ENCODE measurements around the gene PTPRD. TPM values are rescaled to one million over a fixed set of nuclear protein-coding genes. Genes with fewer than 3 reads are reported as not detected.

PTPRD gene
- total and polyA plus RNA-seq, 2 donors (not counting 1 experiment from before 2014, with no cell fraction given), result 0.35 to 4.8 TPM

- no peak overlapping the region for H3K27ac ChIP-seq (ENCODE audit: insufficient read depth, low read length)
- no peaks in the 10 kb centered on the region for H3K27me3 ChIP-seq (ENCODE audit: control insufficient read depth, insufficient read depth, low read length)
- no peaks in the 10 kb centered on the region for H4K20me1 ChIP-seq (ENCODE audit: control insufficient read depth, extremely low read depth, insufficient read depth, low read length)
- H3K9ac ChIP-seq (ENCODE audit: insufficient read depth, low read length), result no peak overlapping the region
- H3K4me3 ChIP-seq (replicated peaks in 1 of 4; ENCODE audit: control extremely low read depth in 1 of 4, insufficient read depth in 1 of 4, low read depth in 3 of 4, low read length in 4 of 4), result no peak overlapping the region
- H3K4me1 ChIP-seq (ENCODE audit: control insufficient read depth, extremely low read depth, insufficient read depth, low read length), result no peaks in the 10 kb centered on the region
- no peaks in the 10 kb centered on the region for H3K36me3 ChIP-seq (ENCODE audit: control insufficient read depth, insufficient read depth, low read length)
- H3K4me2 ChIP-seq (ENCODE audit: extremely low read depth, insufficient read depth, low read length), result no peak overlapping the region
- TF ChIP-seq CTCF (conservative IDR thresholded peaks at IDR 0.05 in 1 of 2, IDR thresholded peaks at IDR 0.05 in 1 of 2; ENCODE audit: low read depth in 1 of 2, low read length in 2 of 2) (no peak), EZH2 (IDR thresholded peaks at IDR 0.05; ENCODE audit: low read length, missing control alignments) (no peak)
- H3K9me3 ChIP-seq (ENCODE audit: control insufficient read depth, insufficient read depth, low read depth, low read length), result no peaks in the 10 kb centered on the region
- no peak for DNase-seq (ENCODE audit: low read depth in 2 of 2)
- H2AFZ ChIP-seq (ENCODE audit: low read length), result no peak overlapping the region
- no peaks in the 10 kb centered on the region for H3K79me2 ChIP-seq (ENCODE audit: control insufficient read depth, insufficient read depth, low read length)
Observed at GRCh38 chr9:10228082-10228481, 384.7 kb downstream of the PTPRD start.

- no peaks in the 10 kb centered on the region for H3K79me2 ChIP-seq (ENCODE audit: control insufficient read depth, insufficient read depth, low read length)
- H2AFZ ChIP-seq (ENCODE audit: low read length), result no peak overlapping the region
- H3K4me3 ChIP-seq (replicated peaks in 1 of 4; ENCODE audit: control extremely low read depth in 1 of 4, insufficient read depth in 1 of 4, low read depth in 3 of 4, low read length in 4 of 4), result no peak overlapping the region
- H4K20me1 ChIP-seq (ENCODE audit: control insufficient read depth, extremely low read depth, insufficient read depth, low read length), result no peaks in the 10 kb centered on the region
- no peak for TF ChIP-seq EZH2 (IDR thresholded peaks at IDR 0.05; ENCODE audit: low read length, missing control alignments)
- TF ChIP-seq CTCF (conservative IDR thresholded peaks at IDR 0.05 in 1 of 2, IDR thresholded peaks at IDR 0.05 in 1 of 2; ENCODE audit: low read depth in 1 of 2, low read length in 2 of 2), result no peak
- no peak overlapping the region for H3K27ac ChIP-seq (ENCODE audit: insufficient read depth, low read length)
- no peak for DNase-seq (ENCODE audit: low read depth in 2 of 2)
- no peak overlapping the region for H3K9ac ChIP-seq (ENCODE audit: insufficient read depth, low read length)
- no peaks in the 10 kb centered on the region for H3K9me3 ChIP-seq (ENCODE audit: control insufficient read depth, insufficient read depth, low read depth, low read length)
- no peaks in the 10 kb centered on the region for H3K27me3 ChIP-seq (ENCODE audit: control insufficient read depth, insufficient read depth, low read length)
- H3K36me3 ChIP-seq (ENCODE audit: control insufficient read depth, insufficient read depth, low read length), result no peaks in the 10 kb centered on the region
- no peaks in the 10 kb centered on the region for H3K4me1 ChIP-seq (ENCODE audit: control insufficient read depth, extremely low read depth, insufficient read depth, low read length)
- H3K4me2 ChIP-seq (ENCODE audit: extremely low read depth, insufficient read depth, low read length), result no peak overlapping the region
Observed at GRCh38 chr9:10226996-10227395, 385.8 kb downstream of the PTPRD start.

- H3K27me3 ChIP-seq (ENCODE audit: control insufficient read depth, insufficient read depth, low read length), result no peaks in the 10 kb centered on the region
- TF ChIP-seq CTCF (conservative IDR thresholded peaks at IDR 0.05 in 1 of 2, IDR thresholded peaks at IDR 0.05 in 1 of 2; ENCODE audit: low read depth in 1 of 2, low read length in 2 of 2), result no peak
- no peak for TF ChIP-seq EZH2 (IDR thresholded peaks at IDR 0.05; ENCODE audit: low read length, missing control alignments)
- H4K20me1 ChIP-seq (ENCODE audit: control insufficient read depth, extremely low read depth, insufficient read depth, low read length), result no peaks in the 10 kb centered on the region
- H2AFZ ChIP-seq (ENCODE audit: low read length), result no peak overlapping the region
- no peak overlapping the region for H3K4me3 ChIP-seq (replicated peaks in 1 of 4; ENCODE audit: control extremely low read depth in 1 of 4, insufficient read depth in 1 of 4, low read depth in 3 of 4, low read length in 4 of 4)
- H3K9ac ChIP-seq (ENCODE audit: insufficient read depth, low read length), result no peak overlapping the region
- H3K4me2 ChIP-seq (ENCODE audit: extremely low read depth, insufficient read depth, low read length), result no peak overlapping the region
- no peaks in the 10 kb centered on the region for H3K36me3 ChIP-seq (ENCODE audit: control insufficient read depth, insufficient read depth, low read length)
- H3K27ac ChIP-seq (ENCODE audit: insufficient read depth, low read length), result no peak overlapping the region
- no peaks in the 10 kb centered on the region for H3K9me3 ChIP-seq (ENCODE audit: control insufficient read depth, insufficient read depth, low read depth, low read length)
- no peaks in the 10 kb centered on the region for H3K4me1 ChIP-seq (ENCODE audit: control insufficient read depth, extremely low read depth, insufficient read depth, low read length)
- no peaks in the 10 kb centered on the region for H3K79me2 ChIP-seq (ENCODE audit: control insufficient read depth, insufficient read depth, low read length)
- no peak for DNase-seq (ENCODE audit: low read depth in 2 of 2)
Observed at GRCh38 chr9:10212702-10213101, 400.1 kb downstream of the PTPRD start.

Measured in fibroblast of lung (primary cell).